Mammary epithelial cell (primary cell): Measurements from ENCODE around the gene ETV3.

Experiments used
- CTCF ChIP-seq, 2 donors: IDR thresholded peaks in 1 of 2; conservative IDR thresholded peaks in 1 of 2; 2 replicates each; pipeline ENCODE4 v1.5.1; 2011 to 2012; ENCODE audit warnings: inconsistent platforms in 2 of 2, low read length in 2 of 2, mild to moderate bottlenecking in 2 of 2, control low read depth in 1 of 2, low read depth in 1 of 2; ENCODE audit not compliant: insufficient read depth in 1 of 2; ENCODE audit errors: extremely low read depth in 1 of 2
- EZH2 ChIP-seq: IDR thresholded peaks from 2 replicates; pipeline ENCODE4 v1.6.1; 2012; ENCODE audit warnings: low read length, inconsistent platforms, borderline replicate concordance

- TF ChIP-seq EZH2 (no peak), CTCF (conservative IDR thresholded peaks at IDR 0.05 in 1 of 2, IDR thresholded peaks at IDR 0.05 in 1 of 2; ENCODE audit: extremely low read depth in 1 of 2, insufficient read depth in 1 of 2, low read depth in 1 of 2, low read length in 2 of 2) (no peak)
These were observed 37.8 kb upstream of the ETV3 start for GRCh38 chr1:157176016-157176415.
